Epithelial cell of proximal tubule (primary cell): Measurements from ENCODE around the gene SRP68. TPM values are rescaled to one million over a fixed set of nuclear protein-coding genes. Genes with fewer than 3 reads are reported as not detected.
"Not testable (repeated sequence)": the region's sequence is repeated elsewhere in the genome, so short reads cannot be mapped to it uniquely, and the experiment has no call there.

Experiments used
- DNase-seq: peaks from one replicate; pipeline ENCODE4 v3.0.0-alpha.2; 2011; ENCODE audit warnings: low read depth
- H3K4me3 ChIP-seq: 2 replicates; pipeline ENCODE4 v1.5.1; 2011; ENCODE audit warnings: low read depth, mild to moderate bottlenecking, low read length
- total RNA-seq: library from RNA; depleted of rRNA; stranded (reverse); fragments of >200 nt; gene quantifications from 2 replicates; pipeline ENCODE4 v1.2.3, GENCODE V29; 2015
- TF ChIP-seq, protein P1 (sequence below): conservative IDR thresholded peaks from 2 replicates; pipeline ENCODE4 v1.5.1; 2012; ENCODE audit warnings: low read depth, mild to moderate bottlenecking, low read length

SRP68 gene
- total RNA-seq, 1 donor from 2014 or later = 15.3 TPM

DNA sequence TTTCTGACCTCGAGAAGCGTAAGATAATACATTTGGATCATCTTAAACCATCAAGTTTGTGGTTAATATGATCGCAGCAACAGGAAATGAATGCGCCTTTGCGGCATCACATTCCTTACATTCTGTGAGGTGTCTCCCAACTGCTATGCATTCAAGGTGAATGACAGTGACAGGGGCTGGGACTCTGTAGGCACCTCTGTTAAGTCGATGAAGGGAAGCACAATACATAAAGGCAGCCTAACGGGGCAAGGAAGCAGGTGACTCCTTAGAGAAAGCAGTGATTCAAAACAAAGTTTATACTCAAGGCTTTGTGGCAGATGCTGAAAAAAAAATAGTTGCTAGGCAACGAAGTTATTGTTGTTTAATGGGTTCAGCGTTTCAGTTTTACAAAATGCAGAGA is 23.6 kb downstream of the SRP68 start:
- TF ChIP-seq, protein P1, sequence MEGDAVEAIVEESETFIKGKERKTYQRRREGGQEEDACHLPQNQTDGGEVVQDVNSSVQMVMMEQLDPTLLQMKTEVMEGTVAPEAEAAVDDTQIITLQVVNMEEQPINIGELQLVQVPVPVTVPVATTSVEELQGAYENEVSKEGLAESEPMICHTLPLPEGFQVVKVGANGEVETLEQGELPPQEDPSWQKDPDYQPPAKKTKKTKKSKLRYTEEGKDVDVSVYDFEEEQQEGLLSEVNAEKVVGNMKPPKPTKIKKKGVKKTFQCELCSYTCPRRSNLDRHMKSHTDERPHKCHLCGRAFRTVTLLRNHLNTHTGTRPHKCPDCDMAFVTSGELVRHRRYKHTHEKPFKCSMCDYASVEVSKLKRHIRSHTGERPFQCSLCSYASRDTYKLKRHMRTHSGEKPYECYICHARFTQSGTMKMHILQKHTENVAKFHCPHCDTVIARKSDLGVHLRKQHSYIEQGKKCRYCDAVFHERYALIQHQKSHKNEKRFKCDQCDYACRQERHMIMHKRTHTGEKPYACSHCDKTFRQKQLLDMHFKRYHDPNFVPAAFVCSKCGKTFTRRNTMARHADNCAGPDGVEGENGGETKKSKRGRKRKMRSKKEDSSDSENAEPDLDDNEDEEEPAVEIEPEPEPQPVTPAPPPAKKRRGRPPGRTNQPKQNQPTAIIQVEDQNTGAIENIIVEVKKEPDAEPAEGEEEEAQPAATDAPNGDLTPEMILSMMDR = no peak
- DNase-seq = no peak
- H3K4me3 ChIP-seq = no peak overlapping the region

DNA sequence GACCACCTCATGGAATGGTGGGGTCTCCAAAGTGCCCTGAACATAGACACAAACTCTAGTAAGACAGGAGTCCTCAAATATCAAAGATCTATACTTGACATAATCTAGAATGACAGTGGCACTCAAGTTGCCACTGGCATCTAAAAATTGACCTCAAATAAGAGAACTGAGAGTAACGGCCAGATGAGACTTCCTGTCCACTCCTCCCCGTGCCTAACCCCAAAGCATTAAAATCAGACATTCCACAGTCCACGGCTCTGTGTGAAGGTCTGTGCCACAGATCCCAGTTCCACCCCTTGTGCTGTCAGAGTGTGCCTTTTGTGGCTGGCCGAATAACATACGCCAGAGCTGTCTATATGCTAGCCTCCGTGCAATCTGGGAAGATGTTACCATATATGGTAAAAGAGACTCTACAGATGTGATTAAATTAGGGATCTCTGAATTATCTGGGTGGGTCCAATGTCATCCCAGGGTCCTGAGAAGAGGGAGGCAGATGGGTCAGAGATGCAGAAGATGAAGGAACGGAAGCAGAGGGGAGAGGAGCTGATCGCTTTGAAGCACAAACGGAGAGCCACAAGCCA is 24.2 kb downstream of the SRP68 start:
- no peak for DNase-seq
- no peak overlapping the region for H3K4me3 ChIP-seq
- TF ChIP-seq, protein P1 = no peak

DNA sequence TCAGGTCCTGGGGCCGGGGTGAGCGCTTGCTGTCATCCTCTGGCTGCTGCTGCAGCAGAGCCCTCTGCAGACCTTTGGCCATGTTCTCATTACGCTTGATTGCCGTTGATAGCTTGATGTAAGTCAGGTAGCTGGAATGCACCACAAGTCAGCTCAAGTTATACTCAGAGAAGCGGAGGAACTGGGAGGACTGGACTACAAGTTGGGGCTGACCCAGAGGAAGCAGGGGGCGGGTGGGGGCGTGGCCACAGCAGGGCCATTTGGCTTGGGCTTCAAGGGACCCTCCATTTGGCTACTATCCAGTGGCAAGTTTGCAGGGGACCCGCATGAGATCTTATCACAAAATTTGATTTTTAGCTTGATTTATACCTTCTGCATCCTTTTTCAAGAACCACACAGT is 26.3 kb downstream of the SRP68 start:
- no peak for DNase-seq
- TF ChIP-seq, protein P1 = no peak
- no peak overlapping the region for H3K4me3 ChIP-seq

DNA sequence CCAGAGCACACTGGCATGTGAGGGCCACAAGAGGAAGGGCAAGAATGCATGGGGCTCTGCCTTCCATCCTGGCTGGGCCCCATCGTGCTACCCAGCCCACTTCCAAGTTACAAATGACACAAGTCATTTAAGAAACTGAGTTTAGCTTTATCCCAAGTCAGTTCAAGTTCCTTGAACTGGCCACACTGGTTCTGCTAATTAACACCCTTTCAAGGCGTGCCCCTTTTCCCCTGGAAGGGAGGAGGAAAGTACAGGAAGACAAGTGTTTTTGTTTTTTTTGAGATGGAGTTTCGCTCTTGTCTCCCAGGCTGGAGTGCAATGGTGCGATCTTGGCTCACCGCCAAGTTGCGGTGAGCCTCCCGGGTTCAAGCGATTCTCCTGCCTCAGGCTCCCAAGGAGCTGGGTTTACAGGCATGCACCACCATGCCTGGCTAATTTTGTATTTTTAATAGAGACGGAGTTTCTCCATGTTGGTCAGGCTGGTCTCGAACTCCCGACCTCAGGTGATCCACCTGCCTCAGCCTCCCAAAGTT is 27.8 kb downstream of the SRP68 start:
- H3K4me3 ChIP-seq = not testable (repeated sequence)

DNA sequence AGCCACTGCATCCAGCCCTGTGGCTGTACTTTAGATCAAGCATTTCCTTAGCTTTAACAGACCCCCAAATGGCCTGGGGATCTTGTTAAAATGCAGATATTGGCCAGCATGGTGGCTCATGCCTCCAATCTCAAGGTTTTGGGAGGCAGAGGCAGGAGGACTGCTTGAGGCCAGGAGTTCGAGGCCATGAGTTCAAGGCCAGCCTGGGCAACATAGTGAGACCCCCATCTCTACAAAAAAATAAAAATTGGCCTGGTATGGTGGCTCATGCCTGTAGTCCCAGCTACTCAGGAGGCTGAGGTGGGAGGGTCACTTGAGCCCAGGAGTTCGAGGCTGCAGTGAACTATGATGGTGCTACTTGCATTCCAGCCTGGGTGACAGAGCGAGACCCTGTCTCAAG is 29.4 kb downstream of the SRP68 start:
- DNase-seq, H3K4me3 ChIP-seq: not testable (repeated sequence)

More for the DNA sequence above, 27.8 kb downstream of the SRP68 start:
- DNase-seq = not testable (repeated sequence)

DNA sequence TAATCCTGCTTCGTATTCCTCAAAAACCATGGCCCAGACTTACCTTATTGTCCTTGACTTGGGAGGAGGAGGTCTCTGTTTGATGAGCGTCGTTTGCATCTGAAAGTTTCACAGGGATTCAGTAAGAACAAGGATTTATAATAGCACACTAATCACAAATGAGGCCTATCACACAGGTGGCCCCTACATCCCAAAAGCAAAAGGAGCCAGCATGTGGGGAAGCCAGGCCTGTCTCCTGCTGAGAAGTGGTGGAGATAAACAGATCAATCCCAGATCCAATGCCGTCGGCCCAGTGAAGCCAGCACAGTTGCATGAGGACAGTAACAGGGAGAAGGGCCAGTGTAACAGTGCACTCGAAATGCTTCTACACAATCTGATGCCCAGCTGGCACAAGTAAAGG is 31.9 kb downstream of the SRP68 start:
- no peak overlapping the region for H3K4me3 ChIP-seq
- no peak for DNase-seq
- TF ChIP-seq, protein P1 = no peak

DNA sequence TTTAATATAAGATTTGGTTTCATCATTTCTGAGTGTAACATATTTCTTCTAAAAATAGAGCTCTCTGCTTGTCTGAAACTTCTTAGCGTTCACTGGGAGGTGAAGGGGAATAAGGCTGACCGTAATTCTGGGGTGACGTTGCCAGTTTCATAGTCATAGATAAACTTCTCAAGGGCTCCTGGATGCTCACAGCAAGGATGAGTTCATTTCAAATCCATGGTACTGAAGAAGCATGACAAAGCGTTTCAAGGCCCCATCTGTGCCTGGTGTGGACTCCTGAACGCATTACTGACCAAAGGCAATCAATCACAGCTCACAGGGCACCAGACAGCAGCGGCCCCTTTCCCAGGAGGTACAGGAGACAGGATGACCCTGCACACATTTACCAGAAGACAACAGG is 33.2 kb downstream of the SRP68 start:
- no peak for DNase-seq
- H3K4me3 ChIP-seq = no peak overlapping the region
- TF ChIP-seq, protein P1 = no peak

DNA sequence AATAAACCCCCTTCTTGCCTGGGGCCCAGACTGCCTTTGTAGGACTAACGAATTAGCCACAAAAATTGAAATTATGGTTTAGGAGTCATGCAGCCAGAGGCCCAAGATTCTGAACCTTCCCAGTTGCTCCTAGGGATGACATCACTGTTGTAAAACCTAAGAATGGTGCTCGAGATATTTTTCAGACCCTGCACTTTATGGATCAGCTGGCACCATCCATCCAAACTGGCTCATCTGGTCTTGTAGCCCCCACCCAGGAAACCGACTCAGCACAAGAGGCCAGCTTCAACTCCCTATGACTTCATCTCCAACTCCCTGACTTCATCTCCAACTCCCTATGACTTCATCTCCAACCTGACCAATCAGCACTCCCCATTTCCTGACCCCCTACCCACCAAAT is 34.3 kb downstream of the SRP68 start:
- TF ChIP-seq, protein P1 = no peak
- H3K4me3 ChIP-seq = no peak overlapping the region
- no peak for DNase-seq
